ENCODE data around the gene AIF1L. TPM values are rescaled to one million over a fixed set of nuclear protein-coding genes. Genes with fewer than 3 reads are reported as not detected.

Gene AIF1L
- total RNA-seq = 6.5 and 16.4 TPM in 2 replicates

DNA sequence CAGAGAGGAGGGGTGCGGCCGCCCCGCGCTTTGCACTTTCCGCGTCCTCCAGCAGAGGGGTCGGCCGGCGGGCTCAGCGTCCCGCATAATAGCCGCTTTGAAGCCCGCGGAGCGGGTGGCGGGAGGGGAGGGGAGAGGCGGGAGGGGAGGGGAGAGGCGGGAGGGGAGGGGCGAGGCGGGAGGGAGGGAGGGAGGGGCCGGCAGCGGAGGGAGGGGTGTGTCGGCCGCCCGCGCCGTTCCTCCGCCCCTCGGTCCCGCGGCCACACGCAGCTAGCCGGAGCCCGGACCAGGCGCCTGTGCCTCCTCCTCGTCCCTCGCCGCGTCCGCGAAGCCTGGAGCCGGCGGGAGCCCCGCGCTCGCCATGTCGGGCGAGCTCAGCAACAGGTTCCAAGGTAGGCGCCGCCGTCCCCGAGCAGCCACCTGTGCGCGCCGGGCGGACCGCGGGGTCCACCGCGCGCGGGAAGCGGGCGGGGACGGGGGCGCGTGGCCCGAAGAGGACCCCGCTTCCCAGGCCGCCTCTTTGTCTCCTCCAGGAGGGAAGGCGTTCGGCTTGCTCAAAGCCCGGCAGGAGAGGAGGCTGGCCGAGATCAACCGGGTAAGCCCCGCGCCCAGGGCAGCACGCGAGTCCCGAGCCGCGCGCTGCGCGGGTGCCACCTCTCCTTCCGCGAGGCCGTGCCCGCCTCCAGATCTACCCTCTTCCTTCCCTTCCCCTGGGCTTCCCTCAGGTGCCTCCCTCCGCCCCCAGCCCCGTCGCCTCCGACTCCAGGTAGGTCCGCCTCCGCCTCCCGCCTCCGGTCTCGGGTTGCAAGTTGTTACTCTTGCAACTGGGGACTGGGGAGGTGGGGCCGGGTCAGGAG, at the start of gene AIF1L:
TSS of gene AIF1L (plus strand) at position 263 of the 857 bp plus-strand sequence. CDS start at position 362, 99 bp downstream.

DNA sequence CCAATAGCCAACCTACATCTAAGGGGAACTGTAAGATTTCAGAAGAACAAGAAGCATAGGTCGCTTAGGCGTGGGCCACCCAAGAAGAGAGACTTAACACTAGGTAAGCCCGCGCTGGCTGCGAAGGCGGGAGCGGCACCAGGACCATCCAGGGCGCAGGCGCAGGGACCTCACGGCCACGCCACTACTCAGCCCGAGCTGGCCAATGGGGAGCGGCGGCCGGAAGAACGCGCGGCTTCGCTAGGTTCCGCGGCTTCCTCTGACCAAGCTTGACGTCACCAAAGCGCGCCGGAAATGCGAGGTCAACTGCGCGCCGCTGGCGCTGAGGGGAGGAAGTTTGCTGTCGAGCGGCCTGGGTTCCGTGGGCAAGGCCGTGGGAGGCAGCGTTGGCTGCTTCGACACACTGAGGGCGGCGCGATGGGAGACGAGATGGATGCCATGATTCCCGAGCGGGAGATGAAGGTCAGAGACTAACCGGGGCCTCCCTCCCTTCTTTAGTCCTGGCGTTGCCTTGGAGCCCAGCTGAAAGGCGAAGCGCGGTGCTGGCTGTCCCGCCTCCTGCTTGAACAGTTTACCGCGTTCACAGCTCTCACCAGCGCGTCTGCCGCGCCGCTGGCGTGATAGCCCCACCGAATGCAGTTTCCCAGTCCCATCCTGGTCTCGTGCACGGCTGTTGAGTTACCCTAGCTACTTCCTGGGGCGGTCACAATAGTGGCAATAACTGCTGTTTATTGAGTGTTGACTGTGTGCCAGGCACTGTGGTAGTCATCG, 29.1 kb downstream of the AIF1L start, which contains the start of gene NUP214:
TSS of gene NUP214 (plus strand) at position 299 of the 771 bp plus-strand sequence. CDS start at position 418, 119 bp downstream.

Other genes with a start within 250 kb of the AIF1L start
- not detected in 2 replicates for gene QRFP, start 199.7 kb upstream of the AIF1L start, total RNA-seq
- gene FIBCD1, start 157.3 kb upstream of the AIF1L start, total RNA-seq = under 0.01 and 0.46 TPM in 2 replicates
- gene LAMC3, start 87.4 kb upstream of the AIF1L start, total RNA-seq = under 0.01 and 0.15 TPM in 2 replicates
- gene NUP214, start 29.1 kb downstream of the AIF1L start, total RNA-seq = 8.4 and 16.0 TPM in 2 replicates
- 1.9 and 6.8 TPM in 2 replicates for gene FAM78A, start 180.0 kb downstream of the AIF1L start, total RNA-seq
- 0.32 and 0.46 TPM in 2 replicates for gene PLPP7, start 193.2 kb downstream of the AIF1L start, total RNA-seq

Data from epithelial cell of umbilical artery (primary cell).